GM21447 (cell line): ENCODE results near the gene TTBK2.

Experiments
- ATAC-seq: cut with Tn5 transposase; IDR thresholded peaks from one replicate; pipeline ENCODE4 v1.9.1; 2021; ENCODE audit not compliant: unreplicated experiment

Gene TTBK2

DNA sequence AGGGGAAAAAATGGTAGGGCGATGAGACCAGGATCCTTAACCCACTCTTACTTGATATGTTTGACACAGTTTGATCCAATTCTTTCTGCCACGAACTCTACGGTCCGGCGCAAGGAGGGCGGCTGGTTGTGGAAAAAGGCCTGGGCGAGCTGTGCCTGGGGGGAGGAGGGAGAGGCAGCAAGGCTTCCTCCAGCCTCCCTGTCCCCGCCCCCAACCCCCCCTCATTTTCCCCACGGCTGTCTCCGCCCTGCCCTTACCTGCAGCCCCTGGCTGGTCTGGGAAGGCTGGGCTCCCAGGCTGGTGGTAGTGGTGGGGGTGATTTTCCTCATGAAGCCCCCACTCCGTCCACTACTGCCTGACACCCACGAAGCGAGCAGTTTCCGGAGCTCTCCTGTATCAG, 191.6 kb downstream of the TTBK2 start:
- ATAC-seq: no peak

DNA sequence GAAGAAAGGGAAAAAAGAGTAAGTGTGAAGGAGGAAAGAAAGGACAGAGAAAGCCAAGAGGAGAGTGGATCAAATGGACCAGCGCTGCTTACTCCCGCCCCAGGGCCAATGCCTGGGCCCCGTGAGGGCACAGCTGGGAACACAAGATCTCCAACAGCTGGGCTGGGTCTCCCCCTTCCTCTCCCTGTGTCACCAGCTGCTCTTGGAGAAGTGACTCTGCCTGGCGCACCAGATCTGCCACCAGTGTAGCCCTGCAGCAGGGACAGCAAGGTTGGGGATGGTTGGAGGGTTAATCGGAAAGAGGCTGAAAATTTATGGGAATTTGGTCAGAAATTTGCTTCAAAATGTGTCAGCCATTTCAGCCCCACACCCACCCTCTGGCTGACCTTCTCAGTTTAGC, 192.0 kb downstream of the TTBK2 start:
- ATAC-seq: no peak

DNA sequence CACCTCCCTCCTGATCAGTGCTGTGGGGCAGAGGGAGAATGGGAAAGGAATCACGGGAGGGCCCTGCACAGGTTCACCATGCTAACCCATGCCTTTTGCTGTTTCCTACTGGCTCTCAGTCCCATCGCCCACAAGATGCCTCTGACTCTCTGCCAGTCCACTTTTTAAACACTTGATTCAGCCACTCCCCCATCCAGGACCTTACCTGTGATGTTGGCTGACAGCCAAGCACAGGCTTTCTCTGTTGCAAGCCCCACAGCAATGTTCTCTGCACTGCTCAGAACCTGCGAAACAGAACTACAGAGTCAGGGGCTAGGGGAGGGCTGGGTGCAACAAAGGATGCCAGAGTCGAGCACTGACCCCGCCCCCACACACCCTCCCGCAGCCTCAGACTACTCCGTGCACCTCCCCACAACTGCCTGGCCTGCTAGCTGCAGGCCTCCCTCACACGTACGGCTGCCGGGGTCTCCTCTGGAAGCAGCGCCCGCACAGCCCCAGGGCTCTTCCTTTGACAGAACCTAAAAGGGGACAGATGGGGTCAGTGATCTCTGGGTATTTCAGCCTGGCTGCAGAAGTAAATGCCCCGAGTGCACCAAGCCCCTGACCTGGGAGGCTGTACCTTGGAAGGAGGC, 192.7 kb downstream of the TTBK2 start:
- no peak for ATAC-seq

DNA sequence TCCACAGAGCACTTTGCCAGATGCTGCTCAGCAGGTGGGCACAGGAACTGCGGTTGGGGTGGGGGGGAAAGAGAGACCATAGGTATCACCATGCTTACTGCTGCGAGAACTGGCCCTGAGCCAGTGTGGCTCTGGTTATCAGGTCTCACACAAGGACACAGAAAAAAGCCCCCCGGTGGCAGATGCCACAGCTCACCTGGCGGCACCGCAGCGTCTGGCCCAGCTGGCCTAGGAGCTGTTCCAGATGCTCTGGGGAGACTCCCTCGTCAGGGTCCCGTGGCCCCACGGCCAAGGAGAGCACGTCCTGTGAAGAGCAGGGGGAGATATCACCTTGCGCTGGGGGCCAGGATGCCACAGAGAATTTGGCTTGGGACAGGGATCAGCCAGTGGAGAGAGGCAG, 194.5 kb downstream of the TTBK2 start:
- ATAC-seq: no peak

DNA sequence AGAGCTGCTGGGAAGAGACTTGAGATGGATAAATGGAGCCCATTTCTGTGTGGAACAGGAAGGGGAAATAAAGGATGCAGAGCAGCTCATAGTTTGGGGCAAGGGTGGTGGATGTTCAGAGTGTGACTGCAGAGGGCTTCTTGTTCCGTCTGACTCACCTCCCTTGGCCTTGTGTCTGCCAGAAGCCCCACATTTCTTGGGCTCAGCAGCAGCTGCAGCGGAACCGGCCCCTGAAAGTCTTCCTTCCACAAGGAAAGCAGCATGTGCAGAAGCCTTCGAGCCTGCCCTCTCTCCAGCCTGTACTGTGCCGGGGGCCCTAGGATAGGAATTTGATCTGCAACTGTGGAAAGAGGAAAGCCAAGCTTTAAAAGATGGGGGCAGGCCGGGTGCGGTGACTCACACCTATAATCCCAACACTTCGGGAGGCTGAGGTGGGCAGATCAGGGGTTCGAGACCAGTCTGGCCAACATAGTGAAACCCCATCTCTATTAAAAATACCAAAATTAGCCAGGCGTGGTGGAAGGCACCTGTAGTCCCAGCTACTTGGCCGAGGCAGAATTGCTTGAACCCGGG, 195.2 kb downstream of the TTBK2 start:
- ATAC-seq: no peak

DNA sequence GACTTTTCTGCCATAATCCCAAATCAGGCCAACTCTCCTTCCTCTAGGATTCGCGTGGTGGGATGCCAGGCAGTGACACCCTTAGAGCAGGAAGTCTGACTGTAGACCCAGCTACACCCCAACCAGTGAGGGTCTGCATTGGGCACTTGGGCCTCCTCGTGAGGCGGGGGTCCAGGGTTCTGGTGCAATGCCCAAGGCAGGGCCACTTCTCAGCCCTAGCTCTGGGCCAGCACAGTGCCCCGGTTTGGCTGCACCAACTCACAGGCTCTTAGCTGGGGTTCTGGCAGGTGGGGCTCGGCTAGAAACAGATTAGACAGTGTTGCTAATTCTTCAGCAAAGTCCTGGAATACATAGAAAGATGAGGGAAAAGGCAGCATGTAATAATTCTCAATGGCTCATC, 196.3 kb downstream of the TTBK2 start:
- ATAC-seq: no peak

DNA sequence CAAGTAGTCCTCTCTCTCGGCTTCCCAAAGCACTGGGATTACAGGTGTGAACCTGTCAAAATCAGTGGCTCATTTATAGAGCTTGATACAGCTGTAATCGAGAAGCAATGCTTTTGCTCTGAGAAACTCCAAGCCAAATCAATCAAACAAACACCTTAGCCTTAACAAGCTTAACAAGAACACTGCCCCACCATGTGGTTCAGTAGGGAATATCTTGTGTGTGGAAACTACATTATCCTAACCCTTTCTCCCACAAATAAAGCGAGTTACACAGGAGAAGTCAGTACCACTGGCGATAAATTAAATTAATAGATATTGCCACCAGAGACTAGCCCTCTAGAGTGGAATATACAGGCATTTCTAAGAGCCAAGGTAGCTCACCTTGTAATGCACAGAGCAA, 197.5 kb downstream of the TTBK2 start:
- ATAC-seq: no peak

DNA sequence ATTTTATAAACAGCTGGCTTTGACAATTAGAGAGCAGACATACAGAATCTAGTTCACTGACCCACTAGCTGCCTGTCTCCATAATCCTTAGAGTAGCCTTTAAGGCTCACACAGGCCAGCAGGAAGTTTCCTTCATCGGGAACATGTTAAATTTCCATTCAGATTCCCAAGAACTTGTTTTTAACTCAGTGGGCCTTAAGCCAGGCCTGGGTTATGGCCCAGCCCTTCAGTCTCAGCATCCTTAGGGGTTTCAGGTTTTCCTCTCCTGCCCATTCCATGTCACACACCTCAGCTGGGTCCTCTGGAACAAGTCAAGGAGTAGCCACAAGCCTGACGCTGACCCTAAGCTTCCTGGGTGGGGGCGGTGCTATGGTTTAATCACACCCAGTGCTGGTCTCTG, 198.7 kb downstream of the TTBK2 start:
- ATAC-seq: no peak

DNA sequence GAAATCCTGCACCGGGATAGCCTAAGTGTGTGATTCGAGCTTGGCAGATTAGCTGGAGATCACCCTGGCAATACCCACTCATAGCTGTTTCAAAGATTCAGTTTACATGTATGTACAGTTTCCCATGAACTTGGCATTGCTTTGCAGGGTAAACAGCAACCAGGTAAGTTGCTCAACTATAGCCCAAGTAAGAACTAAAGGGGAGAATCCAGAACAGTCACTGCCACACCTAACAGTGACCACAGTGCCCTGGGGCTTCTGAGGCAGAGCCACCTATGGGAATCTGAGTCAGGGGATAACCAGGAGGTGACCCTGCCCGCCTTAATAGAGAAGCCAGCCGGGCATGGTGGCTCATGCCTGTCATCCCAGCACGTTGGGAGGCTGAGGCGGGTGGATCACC, 199.6 kb downstream of the TTBK2 start:
- no peak for ATAC-seq

DNA sequence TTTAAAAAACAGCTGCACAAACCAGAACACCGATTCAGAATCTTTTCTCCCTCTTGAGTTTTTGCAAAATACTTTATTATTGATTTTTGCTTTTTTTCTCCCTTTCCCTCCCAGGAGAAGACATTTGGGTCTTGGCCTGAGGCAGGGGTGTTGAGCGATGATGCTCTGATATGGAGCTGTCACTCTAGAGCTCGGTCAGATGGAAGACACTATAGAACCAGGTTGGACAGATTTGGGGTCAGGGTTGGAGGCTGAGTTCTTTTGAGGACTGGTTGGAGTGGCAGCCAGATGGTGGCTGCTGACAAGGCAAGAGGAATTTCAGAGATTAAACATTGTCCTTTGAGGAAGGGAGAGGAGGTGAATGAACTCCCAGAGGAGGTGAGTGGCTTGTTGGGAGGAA, 200.5 kb downstream of the TTBK2 start:
- ATAC-seq: no peak

DNA sequence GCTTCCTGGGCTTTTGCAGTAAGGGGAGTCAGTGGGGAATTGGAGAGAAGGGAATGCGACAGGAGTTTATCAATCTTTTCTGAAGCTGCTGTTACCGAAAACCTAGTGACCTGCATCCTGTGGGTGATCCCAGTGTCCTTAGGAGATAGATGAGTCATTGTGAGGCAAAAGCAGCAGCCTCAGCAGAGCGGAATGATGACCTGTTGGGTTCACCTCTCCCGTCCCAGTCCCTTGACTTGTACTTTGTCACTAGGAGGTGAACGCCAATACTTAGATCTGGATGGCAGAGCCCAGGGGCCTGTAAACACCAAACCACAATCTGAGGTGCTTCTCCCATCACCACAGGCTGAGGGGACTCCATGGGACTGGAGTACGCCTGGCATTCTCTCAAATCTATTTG, 201.5 kb downstream of the TTBK2 start:
- ATAC-seq: no peak

DNA sequence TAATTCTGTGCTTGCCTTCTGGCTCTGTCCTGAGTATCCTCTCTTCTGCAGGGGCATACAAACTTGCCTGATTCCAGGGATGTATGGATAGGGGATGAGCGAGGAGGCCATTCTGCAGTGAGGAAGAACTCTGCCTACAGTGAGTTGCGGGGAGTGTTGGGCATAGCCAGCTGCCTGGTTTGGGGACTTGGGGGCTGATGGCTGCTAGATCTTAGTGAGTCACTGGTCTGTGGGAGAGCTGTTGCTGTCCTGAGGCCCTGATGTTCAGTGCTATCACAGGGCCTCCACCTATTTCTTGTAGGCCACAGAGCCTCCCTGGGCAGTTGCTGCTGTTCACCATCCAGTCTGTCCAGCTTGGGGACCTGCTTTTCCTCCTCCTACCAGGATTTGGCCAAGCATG, 204.0 kb downstream of the TTBK2 start:
- no peak for ATAC-seq

DNA sequence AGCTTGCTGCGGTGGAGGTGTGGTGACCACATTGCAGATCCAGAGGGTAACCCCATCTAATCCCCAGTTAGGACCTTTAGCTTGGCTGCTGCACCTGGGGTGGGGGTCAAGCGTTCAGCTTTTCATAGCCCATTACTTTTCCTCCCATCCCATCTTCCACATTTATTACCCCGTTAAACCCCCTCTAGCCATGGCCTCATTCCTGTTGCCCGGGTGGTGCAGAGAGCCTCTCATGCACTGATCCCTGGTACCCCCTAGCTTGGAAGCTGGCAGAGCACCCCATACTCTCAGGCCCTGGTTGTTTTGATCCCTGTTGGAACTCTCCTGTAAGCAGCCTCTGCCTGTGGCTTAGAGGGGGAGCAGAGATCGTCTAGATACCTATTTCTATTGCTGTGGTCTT, 204.5 kb downstream of the TTBK2 start:
- no peak for ATAC-seq

DNA sequence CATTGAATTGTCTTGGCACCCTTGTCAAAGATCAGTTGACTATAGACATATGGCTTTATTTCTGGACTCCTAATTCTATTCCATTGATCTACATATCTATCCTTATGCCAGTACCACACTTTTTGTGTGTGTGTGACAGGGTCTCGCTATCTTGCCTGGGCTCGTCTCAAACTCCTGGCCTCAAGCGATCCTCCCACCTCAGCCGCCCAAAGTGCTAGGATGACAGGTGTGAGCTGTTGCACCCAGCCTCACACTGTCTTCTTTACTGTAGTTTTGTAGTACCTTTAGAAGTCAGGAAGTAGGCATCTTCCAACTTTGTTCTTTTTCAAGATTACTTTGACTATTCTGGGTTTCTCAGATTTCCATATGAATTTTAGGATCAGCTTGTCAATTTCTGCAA, 208.0 kb downstream of the TTBK2 start:
- no peak for ATAC-seq

DNA sequence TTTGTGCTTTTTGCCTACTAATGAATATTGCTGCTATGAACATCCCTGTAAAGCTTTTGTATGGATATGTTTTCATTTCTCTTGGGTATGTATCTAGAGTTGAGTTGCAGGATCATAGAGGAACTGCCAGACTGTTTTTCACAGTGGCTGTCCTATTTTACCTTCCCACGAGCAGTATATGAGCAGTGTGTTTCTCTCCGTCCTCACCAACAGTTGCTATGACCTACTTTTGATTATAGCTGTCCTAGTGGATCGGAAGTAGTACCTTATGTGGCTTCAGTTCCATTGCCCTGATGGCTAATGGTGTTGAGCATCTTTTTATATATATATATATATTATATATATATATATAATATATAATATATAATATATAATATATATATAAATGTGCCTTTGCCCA, 208.8 kb downstream of the TTBK2 start:
- ATAC-seq: no peak

DNA sequence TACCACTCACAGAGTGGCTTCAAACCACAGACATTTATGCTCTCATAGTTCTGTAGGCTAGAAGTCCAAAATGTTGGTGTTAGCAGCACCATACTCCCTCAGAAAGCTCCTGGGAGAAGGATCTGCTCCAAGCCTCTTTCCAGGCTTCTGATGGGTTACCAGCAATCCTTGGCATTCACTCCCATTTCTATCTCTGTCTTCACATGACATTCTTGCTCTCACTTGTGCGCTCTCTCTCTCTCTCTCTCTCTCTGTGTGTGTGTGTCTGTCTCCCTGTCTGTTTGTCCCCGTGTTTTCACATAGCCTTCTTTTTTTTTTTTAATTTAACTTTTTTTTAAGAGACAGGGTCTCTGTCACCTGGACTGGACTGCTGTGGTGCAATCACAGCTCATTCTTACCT, 209.9 kb downstream of the TTBK2 start:
- ATAC-seq: no peak

DNA sequence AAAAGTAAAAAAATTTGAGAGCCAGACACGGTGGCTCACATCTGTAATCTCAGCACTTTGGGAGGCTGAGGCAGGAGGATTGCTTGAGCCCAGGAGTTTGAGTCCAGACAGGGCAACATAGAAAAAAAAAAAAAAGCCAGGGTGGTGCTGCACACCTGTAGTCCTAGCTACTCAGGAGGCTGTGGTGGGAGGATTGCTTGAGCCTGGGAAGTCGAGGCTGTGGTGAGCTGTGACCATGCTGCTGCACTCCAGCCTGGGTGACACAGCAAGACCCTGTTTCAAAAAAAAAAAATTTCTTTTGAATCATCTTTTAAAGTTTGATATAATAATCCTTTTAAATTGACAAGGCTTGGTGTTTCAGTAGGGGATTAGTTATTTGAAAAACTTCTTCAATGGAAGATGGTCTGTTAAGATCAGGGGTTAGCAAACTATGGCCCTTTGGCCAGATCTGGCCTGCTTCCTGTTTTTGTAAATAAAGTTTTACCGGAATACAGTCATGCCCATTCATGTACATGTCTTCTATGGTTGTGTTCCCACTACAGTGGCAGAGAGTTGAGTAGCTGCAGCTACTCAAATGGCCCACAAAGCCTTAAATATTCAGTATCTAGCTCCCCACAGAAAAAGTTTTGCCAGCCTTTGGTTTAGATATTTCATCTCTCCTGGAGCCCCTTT, 212.6 kb downstream of the TTBK2 start:
- ATAC-seq: no peak

DNA sequence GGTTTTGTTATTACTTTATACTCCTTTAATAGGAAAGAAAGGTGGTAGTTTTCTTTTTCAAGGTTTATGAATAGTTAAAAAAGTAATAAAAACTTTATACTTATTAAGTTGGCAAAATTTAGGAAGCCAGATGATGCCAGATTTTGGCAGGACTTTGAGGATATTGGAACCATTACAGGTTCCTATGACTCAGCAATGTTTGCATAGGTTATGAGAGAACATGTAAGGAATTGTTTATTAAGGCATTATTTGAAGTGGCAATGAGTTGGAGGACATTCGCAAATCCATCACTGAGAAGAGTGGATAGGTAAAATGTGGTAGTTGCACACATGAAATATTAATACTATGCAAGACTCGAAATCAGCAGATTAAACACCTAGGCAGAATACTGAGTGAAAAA, 213.5 kb downstream of the TTBK2 start:
- ATAC-seq: no peak

DNA sequence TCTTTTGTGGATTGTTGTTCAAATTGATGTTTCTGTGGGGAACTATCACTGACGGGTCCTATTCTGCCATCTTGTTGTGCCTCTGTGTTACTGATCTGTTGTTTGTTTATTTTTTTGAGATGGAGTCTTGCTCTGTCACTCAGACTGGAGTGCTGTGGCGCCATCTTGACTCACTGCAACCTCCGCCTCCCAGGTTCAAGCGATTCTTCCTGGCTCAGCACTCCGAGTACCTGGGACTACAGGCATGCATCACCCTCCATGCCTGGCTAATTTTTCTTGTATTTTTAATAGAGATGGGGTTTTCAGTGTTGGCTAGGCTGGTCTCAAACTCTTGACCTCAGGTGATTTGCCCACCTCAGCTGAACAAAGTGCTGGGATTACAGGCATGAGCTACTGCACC, 215.2 kb downstream of the TTBK2 start:
- no peak for ATAC-seq

DNA sequence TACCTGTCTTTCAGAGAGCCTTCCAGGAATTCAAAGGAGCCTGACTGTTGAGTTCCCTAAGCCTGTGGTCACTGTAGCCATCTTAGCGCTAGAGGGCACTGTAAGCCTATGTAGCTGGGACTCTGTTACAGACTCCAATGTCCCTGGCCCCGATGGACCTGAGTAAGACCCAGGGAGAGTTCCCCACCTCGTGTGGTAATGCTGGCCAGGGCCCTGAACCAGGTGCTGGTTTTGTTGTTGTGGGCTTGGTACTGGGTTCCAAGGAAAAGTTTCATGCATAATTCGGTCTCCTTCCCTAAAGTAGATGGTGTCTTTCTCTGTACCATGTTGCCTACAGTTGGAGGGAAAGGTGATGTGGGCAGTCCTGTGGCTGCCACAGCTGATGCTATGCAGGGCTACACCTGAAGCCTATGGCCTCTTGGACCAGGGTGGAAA, 216.1 kb downstream of the TTBK2 start:
- no peak for ATAC-seq

DNA sequence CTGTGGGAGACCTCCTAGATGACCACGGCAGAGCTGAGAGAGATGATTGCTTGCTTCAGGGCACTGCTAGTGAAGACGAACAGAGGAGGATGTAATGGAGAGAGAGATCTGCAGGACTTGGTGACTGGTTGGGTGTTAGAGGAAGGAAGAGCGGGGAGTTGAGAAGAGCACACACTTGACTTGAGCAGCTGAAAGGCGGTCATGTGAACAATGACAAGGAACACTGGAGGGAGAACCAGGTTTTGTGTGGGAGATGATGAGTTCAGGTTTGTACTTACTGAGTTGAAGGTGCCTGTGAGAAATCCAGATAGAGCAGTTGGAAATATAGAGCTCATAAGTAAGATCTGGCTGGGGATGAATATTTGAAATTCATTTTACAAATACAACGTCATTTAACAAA, 224.0 kb downstream of the TTBK2 start:
- ATAC-seq: no peak

DNA sequence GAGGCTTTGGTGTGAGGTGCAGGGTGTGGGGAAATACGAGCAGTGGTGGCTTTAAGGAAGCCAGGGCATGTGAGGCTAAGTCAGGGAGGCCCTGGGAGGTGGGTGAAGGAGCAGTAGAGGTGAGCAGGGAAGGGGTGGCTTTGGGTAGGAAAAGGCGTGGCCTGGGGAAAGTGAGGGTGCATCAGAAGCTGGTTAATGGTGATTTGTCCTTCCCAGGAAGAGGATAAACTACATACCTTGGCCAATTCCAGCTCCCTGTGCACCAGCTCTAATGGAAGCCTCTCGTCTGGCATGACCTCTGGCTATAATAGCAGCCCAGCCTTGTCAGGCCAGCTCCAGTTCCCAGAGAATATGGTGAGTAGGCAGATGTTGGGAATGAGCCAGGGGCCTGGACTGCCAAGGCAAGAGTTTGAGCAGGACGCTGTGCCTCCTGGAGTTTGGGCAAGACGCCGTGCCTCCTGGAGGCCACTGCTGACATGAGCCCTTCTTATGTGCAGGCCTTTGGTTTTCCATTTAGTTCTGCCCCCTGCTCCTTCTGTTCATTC, 225.0 kb downstream of the TTBK2 start:
- ATAC-seq: no peak

DNA sequence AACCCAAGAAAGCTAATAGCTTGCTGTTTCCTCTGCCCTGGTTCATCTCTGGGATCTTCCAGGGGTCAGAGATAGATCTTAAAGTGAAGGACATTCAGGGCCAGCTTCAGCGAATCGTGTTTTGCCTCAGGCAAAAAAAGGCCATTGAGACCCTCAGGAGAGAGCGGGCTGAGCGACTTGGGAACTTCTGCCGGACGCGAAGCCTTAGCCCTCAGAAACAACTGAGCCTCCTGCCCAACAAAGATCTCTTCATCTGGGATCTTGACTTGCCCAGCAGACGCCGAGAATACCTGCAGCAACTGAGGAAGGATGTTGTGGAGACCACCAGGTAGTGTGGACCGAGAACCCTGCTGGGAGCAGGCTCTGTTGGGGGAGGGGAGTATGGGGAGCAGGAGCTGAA, 226.2 kb downstream of the TTBK2 start:
- no peak for ATAC-seq
